Skeletal muscle satellite cell (primary cell): ENCODE measurements around the gene TSTD1.
"Not testable (repeated sequence)": the region's sequence is repeated elsewhere in the genome, so short reads cannot be mapped to it uniquely, and the experiment has no call there.

Experiments used
- H3K27me3 ChIP-seq: 2 replicates; pipeline ENCODE4 v1.7.0; 2013; ENCODE audit warnings: low read length; ENCODE audit not compliant: control insufficient read depth, insufficient read depth
- H3K36me3 ChIP-seq: 2 replicates; pipeline ENCODE4 v1.7.0; 2013; ENCODE audit warnings: mild to moderate bottlenecking, control low read depth, low read length; ENCODE audit not compliant: insufficient read depth
- H3K4me1 ChIP-seq: 2 replicates; pipeline ENCODE4 v1.7.0; 2013; ENCODE audit warnings: low read length; ENCODE audit not compliant: control insufficient read depth, insufficient read depth
- H3K4me2 ChIP-seq: 2 replicates; pipeline ENCODE4 v1.7.0; 2013; ENCODE audit warnings: mild to moderate bottlenecking, low read length
- H3K4me3 ChIP-seq: 2 replicates; pipeline ENCODE4 v1.7.0; 2013; ENCODE audit warnings: low read length
- H3K9ac ChIP-seq: 2 replicates; pipeline ENCODE4 v1.7.0; 2013; ENCODE audit warnings: mild to moderate bottlenecking, low read depth, low read length, moderate library complexity
- H3K9me3 ChIP-seq: replicated peaks from 2 replicates; pipeline ENCODE4 v1.7.0; 2013; ENCODE audit warnings: mild to moderate bottlenecking, control low read depth, low read length

The TSTD1 gene

GRCh38 chr1:161029466-161029865, 9.3 kb downstream of the TSTD1 start:
- H3K9me3 ChIP-seq, H3K4me3 ChIP-seq, H3K36me3 ChIP-seq, H3K9ac ChIP-seq, H3K27me3 ChIP-seq, H3K4me2 ChIP-seq, H3K4me1 ChIP-seq: not testable (repeated sequence)

- not testable (repeated sequence) for H3K36me3 ChIP-seq, H3K9ac ChIP-seq, H3K4me2 ChIP-seq, H3K27me3 ChIP-seq, H3K9me3 ChIP-seq, H3K4me1 ChIP-seq, H3K4me3 ChIP-seq
Observed at GRCh38 chr1:161026954-161027353, 11.8 kb downstream of the TSTD1 start.

GRCh38 chr1:161022432-161022831, 16.3 kb downstream of the TSTD1 start:
- H3K4me2 ChIP-seq, H3K4me3 ChIP-seq, H3K9me3 ChIP-seq, H3K4me1 ChIP-seq, H3K9ac ChIP-seq, H3K36me3 ChIP-seq: not testable (repeated sequence)
- H3K27me3 ChIP-seq: peaks cover 12% of the 10 kb centered on the region

GRCh38 chr1:161021970-161022353, 16.8 kb downstream of the TSTD1 start:
- Histone ChIP-seq H3K4me1 (peaks cover 8% of the 10 kb centered on the region), H3K36me3 (no peaks in the 10 kb centered on the region), H3K9ac (no peak overlapping the region), H3K4me2 (no peak overlapping the region), H3K27me3 (peaks cover 12% of the 10 kb centered on the region), H3K9me3 (no peaks in the 10 kb centered on the region), H3K4me3 (no peak overlapping the region)

- Histone ChIP-seq H3K4me2 (peak overlapping the region; percentile 71), H3K4me3 (peak overlapping the region; percentile 58), H3K36me3 (no peaks in the 10 kb centered on the region), H3K27me3 (peaks cover 12% of the 10 kb centered on the region), H3K9ac (no peak overlapping the region), H3K9me3 (no peaks in the 10 kb centered on the region), H3K4me1 (peaks cover 8% of the 10 kb centered on the region)
Observed at GRCh38 chr1:161021165-161021969, 17.4 kb downstream of the TSTD1 start.

- Histone ChIP-seq H3K27me3 (peaks cover 12% of the 10 kb centered on the region), H3K4me2 (peak within 1 kb of the TSS; percentile 71), H3K4me1 (peaks cover 8% of the 10 kb centered on the region), H3K9me3 (no peaks in the 10 kb centered on the region), H3K4me3 (peak within 1 kb of the TSS; percentile 58), H3K36me3 (no peaks in the 10 kb centered on the region), H3K9ac (no peak within 1 kb of the TSS)
Observed at GRCh38 chr1:161020509-161021164, 18.1 kb downstream of the TSTD1 start, which contains the start of gene F11R. Gene F11R, minus strand, starts transcription at chr1:161021152. Its CDS starts 79 bp downstream, at chr1:161021073.

- peaks cover 12% of the 10 kb centered on the region for H3K27me3 ChIP-seq
- no peaks in the 10 kb centered on the region for H3K9me3 ChIP-seq
- H3K9ac ChIP-seq: no peak overlapping the region
- H3K4me3 ChIP-seq: no peak overlapping the region
- peaks cover 8% of the 10 kb centered on the region for H3K4me1 ChIP-seq
- no peaks in the 10 kb centered on the region for H3K36me3 ChIP-seq
- H3K4me2 ChIP-seq: no peak overlapping the region
Observed at GRCh38 chr1:161019751-161020495, 18.8 kb downstream of the TSTD1 start.

- H3K36me3 ChIP-seq, H3K4me3 ChIP-seq, H3K4me2 ChIP-seq, H3K9me3 ChIP-seq, H3K9ac ChIP-seq: not testable (repeated sequence)
- Histone ChIP-seq H3K4me1 (peaks cover 11% of the 10 kb centered on the region), H3K27me3 (peaks cover 12% of the 10 kb centered on the region)
Observed at GRCh38 chr1:161019111-161019660, 19.6 kb downstream of the TSTD1 start.

- Histone ChIP-seq H3K4me2 (no peak overlapping the region), H3K4me1 (peaks cover 17% of the 10 kb centered on the region), H3K4me3 (no peak overlapping the region), H3K27me3 (peaks cover 12% of the 10 kb centered on the region), H3K9ac (no peak overlapping the region), H3K36me3 (no peaks in the 10 kb centered on the region), H3K9me3 (no peaks in the 10 kb centered on the region)
Observed at GRCh38 chr1:161018631-161018930, 20.2 kb downstream of the TSTD1 start.

GRCh38 chr1:161017756-161018630, 20.8 kb downstream of the TSTD1 start:
- peaks cover 23% of the 10 kb centered on the region for H3K4me1 ChIP-seq
- no peak overlapping the region for H3K4me3 ChIP-seq

GRCh38 chr1:161017181-161017580, 21.6 kb downstream of the TSTD1 start:
- peaks cover 20% of the 10 kb centered on the region for H3K4me1 ChIP-seq
- H3K36me3 ChIP-seq, H3K9me3 ChIP-seq, H3K4me2 ChIP-seq, H3K9ac ChIP-seq, H3K4me3 ChIP-seq: not testable (repeated sequence)
- peaks cover 12% of the 10 kb centered on the region for H3K27me3 ChIP-seq

More at GRCh38 chr1:161017756-161018630, 20.8 kb downstream of the TSTD1 start:
- no peak overlapping the region for H3K9ac ChIP-seq
- H3K36me3 ChIP-seq: no peaks in the 10 kb centered on the region
- peaks cover 12% of the 10 kb centered on the region for H3K27me3 ChIP-seq
- H3K9me3 ChIP-seq: no peaks in the 10 kb centered on the region
- H3K4me2 ChIP-seq: no peak overlapping the region
